T-helper 2 cell treated with Interferon-gamma antibody and Interleukin-4, amounts not matched to agents 100 ng/mL and 5 ng/mL, for 36 hours (primary cell): ENCODE data around the gene NFAM1. TPM values are rescaled to one million over a fixed set of nuclear protein-coding genes. Genes with fewer than 3 reads are reported as not detected.

Experiments used
- intact Hi-C: fragments of 100-400 bp; cut with micrococcal nuclease; formaldehyde crosslinking; loops from one replicate; pipeline ENCODE4 v1.15.1; 2023
- total RNA-seq: library from RNA; stranded (reverse); gene quantifications from 2 replicates; pipeline ENCODE4 v1.2.3, GENCODE V29; 2022

The NFAM1 gene, protein sequence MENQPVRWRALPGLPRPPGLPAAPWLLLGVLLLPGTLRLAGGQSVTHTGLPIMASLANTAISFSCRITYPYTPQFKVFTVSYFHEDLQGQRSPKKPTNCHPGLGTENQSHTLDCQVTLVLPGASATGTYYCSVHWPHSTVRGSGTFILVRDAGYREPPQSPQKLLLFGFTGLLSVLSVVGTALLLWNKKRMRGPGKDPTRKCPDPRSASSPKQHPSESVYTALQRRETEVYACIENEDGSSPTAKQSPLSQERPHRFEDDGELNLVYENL
- total RNA-seq, result 0.05 and 0.11 TPM in 2 replicates

DNA sequence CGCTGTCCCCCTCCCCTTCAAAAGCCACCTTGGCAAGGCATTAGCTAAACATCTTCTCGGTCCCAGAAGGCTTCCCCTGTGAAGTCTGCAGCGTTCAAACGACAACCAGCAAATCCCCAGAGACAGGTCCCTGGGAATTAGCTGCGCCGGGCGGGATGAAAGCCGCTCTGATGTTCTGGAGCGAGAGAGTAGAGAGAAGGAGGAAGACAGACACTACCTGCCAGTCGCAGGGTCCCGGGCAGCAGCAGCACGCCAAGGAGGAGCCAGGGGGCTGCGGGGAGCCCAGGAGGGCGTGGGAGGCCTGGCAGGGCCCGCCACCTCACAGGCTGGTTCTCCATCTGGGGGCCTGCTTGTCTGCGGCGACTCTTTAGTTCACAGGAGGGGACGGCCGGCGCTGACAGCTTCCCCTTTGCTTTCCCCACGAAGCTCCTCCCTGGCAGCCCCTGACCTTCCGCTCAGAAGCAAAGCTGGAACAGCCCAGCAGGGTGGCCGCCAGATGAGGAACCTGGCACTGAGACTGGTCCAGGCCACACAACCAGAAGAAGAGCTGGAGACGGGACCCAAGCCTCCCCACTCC is at the start of gene NFAM1:
Gene NFAM1 (minus strand): TSS at position 384 of the 577 bp plus-strand sequence. CDS start 46 bp downstream, at position 338.
- intact Hi-C loops, result no loop called here

DNA sequence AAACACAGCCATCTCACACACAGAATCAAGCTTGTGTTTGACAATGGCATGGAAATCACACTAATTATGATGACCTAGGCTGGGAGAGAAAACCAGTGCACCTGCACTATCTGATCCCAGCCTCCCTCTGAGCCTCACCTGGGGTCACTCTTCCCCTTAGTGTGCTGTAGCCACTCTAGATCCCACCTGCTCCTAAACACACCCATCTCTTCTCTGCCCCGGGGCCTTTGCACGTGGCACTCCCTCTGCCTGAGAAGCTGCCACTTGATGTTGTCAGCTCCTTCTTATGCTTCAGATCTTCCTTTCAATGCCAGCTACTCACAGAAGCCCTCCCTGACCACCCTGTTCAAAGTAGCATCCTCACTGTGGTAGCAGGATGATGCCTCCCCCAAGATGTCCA is 42.9 kb upstream of the NFAM1 start:
- intact Hi-C loops, result no loop called here

DNA sequence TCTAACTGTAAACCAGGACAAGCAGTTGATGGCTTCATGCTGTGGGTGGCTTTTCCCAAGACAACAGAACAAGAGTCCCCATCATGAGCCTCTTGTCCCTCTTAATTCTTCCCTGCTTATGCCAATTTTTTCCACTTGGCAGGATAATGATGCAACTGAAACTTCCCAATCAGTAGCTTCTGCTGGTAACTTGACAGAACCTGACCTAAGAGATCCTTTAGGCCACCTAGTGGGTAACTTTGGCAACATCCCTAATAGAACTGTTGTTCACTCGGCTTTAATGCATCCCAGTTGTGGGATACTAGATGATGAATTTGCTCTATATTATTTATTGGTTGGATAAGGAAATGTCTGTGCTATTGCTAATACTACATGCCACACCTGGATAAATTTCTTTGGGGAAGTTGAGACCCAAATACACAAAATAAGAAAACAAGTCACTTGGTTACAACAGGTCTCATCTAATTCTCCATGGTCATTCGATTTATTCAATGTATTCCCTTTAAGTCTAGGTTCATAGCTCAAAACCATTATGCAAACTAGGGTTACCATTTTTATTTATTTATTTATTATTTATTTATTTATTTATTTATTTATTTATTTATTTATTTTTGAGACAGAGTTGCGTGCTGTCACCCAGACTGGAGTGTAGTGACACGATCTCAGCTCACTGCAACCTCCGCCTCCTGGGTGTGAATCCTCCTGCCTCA is 41.4 kb upstream of the NFAM1 start:
- intact Hi-C loops, result loop anchor here (1.0 kb wide), 1 partner anchor 382 kb away; no protein-coding TSS in a partner anchor

DNA sequence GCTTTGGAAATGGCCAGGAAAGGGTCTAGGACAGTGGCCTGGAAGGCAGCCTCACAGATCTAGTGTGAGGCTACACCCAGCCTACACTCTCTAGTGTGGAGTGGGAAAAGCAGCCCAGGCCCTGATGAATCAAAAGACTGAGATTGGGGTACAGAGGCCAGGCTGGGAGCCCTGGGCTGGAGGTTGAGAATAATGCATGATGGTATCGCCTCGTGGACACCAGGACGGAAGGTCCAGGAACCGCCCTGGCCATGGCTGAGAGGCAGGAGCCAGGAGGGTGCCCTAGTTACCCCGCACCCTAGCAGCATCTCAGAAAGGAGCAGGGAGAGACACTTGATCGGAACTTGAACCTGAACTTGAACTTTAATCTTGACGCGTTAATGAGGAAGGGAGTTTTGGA is 40.5 kb upstream of the NFAM1 start:
- intact Hi-C loops, result loop anchor here (1.0 kb wide), 1 partner anchor 381 kb away; no protein-coding TSS in a partner anchor

DNA sequence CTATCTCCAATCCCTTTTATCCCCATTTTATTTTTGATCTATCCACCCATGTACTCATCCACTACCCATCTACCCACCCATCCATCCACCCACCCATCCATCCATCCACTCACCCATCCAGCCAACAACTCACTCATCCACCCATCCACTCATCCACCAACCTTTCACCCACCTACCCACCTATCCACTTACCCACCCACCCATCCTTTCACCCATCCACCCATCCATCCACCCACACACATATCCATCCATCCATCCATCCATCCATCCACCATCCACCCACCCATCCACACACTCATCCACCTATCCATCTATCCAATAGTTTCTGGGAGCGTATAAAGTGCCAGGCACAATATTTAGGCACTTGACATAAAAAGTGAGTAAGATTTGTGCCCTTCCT is 39.2 kb upstream of the NFAM1 start:
- intact Hi-C loops, result no loop called here

DNA sequence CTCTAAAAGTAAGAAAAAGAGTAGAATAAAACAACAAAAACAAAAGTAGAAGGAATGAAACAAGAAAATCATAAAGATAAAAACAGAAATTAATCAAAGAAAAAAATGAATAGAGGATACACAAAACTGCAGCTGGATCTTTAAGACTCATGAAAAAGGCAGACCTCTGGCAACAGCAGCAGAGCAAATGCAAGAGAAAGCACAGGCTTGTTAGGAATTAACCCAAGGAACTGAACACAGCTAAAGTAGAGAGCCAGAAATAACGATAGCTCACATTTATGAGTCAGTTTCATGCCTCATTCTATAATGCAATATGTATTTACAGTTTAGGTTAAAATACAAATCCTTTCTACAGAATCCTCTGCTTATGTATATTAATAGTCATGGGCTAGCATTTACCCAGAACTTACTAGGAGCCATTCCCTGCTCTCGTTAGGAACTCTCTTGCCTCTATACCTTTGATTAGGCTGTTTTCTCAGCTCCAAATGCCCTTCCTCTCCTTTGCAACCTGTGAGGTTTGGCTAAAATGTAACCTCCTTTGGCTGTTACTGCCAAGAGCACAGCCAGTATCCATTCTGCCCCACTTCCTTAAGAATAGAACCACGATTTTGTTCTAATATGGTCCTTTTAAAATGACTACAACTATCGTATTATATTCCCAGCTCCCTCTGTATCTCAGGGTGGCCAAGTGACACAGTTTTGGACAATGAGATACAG is 38.3 kb upstream of the NFAM1 start:
- intact Hi-C loops, result no loop called here

DNA sequence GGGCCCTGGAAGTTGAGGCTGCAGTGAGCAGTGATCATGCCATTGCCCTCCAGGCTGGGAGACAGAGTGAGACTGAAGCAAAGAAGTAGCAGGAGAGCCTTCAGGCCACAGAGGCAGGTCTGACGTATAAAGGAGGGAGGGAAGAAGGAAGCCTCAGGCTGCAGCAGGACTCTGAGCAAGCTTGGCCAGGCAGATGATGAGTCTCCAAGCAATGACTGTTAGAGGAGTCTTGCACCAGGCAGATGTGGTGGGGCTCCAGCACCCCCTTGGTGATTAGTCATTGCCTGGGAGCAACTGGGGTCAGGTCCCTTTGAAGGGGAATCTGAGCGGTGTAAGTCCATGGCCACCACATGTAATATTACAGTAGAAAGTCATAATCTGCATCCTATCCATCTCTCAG is 36.6 kb upstream of the NFAM1 start:
- intact Hi-C loops, result no loop called here

DNA sequence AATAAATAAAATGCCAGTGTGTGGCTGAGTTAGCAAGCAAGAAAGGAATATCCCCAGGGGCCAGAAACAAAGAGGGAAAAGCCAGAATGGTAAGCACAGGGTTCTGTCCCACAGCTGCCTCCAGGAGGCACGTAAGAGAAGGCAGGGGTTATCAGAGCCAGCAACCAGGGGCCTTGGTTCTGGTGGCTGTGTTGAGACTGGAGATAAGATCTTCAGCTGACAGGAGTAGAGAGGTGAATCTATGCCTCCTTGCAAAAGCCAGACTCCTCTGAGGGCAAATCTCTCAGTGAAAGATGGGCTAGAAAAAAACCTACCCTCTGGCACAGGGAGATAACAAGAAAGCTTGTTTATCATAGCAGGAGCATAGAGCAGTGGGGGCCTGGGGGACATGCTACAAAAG is 29.8 kb upstream of the NFAM1 start:
- intact Hi-C loops, result no loop called here

DNA sequence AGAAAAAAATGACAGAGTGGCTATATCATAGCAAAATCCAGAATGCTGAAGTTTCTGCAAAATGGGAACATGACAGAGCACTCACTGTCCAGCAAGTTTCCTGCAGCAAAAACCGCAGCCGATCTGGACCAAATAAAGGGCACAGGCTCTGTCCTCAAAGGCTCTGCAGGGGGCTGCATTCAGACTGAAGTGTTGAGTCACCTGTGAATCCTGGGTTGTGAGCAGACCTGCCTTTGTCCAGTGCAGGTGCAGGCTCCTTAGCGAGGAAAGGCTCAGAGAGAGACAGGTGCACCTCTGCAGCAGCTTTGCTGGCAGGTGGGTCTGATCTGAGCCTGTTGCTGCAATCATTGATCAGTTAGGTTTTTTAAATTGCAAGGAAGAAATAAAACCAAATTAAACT is 29.3 kb upstream of the NFAM1 start:
- intact Hi-C loops, result no loop called here

DNA sequence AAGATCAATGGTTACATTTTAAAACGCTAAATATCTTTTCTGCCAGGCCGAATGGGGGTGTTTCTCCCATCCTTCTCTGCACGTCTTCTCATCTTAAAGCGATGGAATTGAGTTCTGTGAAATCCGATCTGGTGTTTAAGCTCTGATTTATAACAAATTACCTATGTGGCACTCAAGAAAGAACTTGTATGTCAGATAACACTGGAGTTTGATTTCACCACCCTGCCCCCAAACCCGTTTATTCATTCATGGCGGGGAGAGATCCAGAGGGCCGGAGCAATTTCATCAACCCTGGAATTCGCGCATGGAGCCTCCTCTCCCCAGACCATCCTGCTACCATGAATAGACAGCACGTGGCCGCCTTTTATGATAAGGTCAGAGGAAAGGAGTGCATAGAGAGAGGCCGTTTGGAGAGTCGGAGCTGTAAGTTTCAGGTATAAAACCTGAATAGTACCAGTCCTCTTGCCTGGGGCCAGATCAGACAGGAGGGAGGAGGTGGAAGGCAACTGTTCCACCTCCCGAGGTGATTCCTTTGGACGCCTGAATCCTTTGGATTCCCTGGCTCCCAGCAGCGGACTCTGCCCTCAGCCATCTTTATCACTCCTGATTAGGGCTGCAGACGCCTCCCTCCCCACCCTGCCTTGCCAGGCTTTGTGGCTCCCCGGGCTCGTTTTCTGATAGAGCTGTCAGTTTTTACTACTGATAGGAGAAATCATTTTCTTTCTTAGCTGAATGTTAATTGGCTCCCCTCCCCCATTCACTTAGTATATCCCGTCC is 27.3 kb upstream of the NFAM1 start:
- intact Hi-C loops, result no loop called here

DNA sequence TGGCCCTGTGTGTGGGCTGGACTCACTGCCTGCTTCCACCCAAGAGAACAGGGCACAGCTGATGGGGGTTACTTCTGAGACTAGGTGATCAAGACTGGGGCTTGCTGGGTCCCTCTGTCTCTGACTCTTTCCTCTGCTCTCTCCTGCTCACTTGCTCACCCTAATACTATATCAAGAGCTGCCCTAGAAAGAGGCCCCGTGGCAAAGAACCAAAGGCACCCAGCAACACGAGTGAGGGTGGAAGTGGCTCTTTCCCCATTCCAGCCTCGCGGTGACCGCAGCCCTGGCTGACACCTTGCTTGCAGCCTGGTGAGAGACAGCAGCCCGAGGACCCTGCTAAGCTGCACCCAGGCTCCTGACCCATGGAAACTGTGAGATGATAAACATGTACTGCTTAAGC is 20.7 kb upstream of the NFAM1 start:
- intact Hi-C loops, result no loop called here

DNA sequence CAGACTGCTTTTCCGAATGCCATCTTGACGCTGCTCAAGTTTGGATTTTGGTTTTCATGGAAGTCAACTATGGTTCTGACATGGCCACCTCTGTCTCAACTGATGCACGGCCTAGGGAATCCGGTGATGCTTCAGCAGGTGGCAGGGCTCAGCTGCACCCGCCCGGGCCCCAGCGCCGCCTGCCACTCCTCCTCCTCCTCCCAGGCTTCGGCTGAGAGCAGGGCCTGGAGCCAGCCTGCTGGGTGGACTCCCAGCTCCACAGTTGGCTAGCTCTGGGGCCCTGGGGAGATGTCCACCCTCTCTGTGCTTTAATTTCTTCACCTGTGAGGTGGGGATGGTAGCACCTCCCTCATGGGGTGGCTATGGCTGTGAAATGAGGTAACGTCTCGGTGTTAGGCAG is 20.3 kb upstream of the NFAM1 start:
- intact Hi-C loops, result no loop called here

DNA sequence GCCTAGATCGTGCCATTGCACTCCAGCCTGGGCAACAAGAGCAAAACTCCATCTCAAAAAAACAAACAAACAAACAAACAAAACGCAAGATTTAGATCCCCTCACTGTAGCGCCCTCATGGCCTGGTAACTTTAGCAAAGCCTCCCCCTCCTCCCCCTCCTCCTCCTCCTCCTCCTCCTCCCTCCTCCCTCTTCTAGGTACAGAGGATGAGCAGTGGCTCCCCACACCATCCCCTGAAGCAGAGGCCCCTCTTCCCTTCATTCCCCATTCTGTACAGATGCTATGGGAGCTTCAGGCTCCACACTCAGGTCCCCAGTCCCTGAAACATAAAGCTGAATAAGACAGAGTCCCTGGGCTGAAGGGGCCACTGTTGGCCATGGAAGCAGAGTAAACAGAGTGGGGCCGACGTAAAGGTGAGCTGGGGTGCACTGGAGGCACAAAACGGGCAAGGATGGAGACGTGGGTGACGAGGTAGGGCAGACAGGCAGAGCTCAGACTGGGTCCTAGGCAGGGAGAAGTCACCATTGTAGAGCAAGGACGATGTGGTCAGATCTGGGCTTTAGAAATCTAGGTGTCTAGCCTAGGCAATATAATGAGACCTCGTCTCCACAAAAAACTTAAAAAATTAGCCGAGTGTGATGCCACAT is 19.4 kb upstream of the NFAM1 start:
- intact Hi-C loops, result no loop called here

DNA sequence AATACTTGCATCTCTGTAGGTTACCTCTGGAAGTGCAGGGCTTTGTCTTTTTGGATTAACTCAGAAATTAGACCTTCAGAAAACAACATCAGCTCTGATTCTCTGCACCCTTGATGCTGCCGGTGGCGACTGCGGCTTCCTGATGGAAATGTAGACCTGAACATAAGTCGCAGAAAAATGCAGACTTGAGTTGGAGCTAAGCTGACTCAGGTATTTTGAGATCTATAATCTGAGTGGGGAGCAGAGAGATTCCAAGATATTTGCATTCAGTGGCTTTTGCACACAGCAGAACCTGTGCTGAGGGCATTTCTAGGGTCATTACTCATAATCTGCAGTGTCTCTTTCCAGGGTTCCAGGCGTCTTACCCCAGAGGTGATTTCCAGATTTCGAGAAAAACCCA is 18.7 kb upstream of the NFAM1 start:
- intact Hi-C loops, result no loop called here

DNA sequence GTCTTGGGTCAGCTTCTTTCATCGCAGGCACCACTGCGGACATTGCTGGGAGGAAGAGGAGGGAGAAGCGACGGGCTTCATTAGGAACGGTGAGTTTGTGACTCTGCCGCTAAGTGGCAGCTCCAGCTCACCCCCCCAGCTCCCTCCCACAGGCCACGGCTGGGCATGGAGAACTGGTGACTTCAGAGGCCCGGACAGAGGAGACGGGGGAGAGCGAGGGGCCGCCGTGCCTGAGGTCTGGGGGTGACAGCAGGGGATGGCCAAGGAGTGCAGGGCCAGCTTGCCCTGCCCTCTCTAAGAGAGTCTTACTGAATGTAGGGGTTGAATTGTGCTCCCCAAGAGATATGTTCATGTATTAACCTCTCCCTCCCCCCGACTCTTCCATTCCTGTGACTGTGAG is 13.9 kb upstream of the NFAM1 start:
- intact Hi-C loops, result no loop called here

DNA sequence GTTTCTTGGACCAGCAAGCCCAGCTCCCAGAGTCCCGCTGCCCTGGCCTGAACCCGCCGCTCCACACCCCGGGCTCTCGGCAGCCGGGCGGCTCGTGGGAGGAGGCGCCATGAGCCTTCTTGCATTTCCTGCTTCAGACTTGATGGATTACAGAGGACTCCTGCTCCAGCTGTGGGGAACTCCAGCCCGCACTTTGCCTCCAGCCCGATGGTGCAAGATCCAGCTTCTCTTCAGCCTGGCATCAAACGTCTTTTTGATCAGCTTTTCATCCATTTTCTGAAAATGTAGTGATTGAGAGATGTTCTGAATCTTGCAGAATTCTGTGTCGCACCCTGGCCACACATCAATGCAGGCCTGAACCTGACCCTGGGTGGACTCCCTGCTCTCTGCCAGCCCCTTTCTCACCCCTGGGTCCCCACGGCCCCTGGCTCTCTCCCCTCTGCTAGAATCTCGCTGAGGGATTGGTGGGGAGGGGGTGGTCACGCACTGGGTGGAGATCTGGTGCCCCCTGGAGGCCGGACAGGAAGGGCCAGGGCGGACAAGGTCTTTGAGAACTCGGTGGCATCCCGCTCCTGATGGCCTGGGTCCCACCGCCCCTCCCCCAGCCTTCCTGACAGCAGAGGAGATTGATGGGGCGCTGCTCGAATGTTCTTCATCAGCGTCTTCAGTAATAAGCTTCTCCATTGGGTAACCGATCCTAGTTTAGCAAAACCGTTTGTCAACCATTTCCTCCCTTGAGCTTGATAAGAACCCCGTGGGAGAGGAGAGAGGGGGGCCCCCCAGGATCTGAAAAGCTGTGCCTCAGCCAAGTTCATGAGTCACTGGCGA is 12.1 kb upstream of the NFAM1 start:
- intact Hi-C loops, result loop anchor here (5.0 kb wide), 1 partner anchor 177 kb away; no protein-coding TSS in a partner anchor

DNA sequence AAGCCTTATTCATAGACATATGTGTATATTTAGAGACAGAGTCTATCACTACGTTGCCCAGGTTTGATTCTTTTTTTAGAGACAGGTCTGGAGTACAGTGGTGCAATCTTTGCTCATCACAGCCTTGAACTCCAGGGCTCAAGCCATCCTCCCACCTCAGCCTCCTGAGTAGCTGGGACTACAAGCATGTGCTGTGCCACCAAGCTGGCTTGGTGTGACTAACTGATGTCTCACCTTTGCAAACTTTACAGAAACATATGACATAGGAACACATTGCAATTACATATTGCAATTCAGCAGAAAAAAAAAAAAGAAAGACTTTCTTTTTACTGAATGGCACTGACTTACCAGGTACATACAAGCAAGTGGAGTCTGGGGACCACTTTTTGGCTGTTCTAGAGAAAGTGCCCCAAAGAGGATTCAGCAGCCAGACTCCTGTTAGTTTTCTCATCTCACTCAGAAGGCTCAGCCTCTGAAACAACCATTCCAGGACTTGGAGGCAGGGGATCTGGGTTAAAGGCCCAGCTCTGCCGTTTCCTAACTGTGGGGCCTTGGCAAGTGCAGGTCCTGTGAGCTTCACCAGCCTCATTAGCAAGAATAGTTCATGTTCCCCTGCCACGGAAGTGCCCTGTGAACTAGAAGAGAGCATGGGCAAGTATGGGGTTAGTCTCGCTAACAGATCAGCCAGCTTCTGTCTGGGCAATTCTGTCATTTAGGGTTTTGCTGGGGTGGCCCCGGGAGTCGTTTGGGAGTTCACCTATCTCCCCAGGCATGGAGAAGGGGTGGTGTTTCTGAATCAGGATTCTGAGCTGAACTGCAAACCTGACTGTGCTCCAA is 11.3 kb upstream of the NFAM1 start:
- intact Hi-C loops, result loop anchor here (5.0 kb wide), 1 partner anchor 176 kb away; no protein-coding TSS in a partner anchor

DNA sequence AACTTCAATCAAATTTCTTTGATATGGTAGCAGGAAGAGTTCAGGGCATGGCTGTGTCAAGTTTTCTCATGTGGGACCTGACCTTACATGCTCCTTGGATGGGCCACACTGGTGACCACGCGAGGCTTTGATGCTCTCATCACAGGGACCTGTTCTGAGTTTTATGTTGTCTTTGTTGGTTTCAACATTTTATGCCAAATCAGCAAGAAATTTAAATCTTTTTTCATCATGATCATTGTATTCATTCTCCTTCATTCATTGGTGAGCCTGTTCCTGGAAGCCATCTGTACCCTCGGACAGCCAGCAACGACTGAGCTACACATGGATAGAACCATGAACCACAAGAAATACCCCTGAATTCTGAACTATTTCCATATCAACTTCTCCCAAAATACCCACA is 10.5 kb upstream of the NFAM1 start:
- intact Hi-C loops, result loop anchor here (5.0 kb wide), 1 partner anchor 175 kb away; no protein-coding TSS in a partner anchor

DNA sequence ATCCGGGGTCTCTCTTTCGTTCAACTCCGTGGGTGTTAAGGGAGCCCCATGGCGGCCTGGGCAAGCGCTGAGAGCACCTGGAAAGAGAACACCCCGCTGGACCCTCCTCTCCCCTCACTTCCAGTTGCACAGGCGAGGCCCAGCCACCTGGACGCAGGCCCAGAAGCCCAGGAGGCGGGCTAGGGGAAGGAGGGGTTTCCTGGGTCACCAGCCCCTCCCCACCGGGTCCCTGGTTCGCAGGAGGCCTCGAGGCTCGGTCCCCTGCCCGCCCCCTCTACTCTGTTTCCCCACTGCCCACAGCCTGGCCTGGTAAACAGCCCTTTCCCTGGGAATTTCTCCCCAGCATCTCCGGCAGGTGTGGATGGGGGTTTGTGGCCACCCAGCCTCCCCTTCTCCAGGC is 8.5 kb upstream of the NFAM1 start:
- intact Hi-C loops, result loop anchor here (5.0 kb wide), 1 partner anchor 173 kb away; no protein-coding TSS in a partner anchor
